Lower leg skin (tissue), 4 donors: ENCODE results near the gene IL1RAPL1. TPM values are rescaled to one million over a fixed set of nuclear protein-coding genes. Genes with fewer than 3 reads are reported as not detected.

Experiments used
- DNase-seq, 2 donors: peaks; one replicate each; pipeline ENCODE4 v3.0.0-alpha.2; 2019; ENCODE audit warnings: low spot score in 2 of 2
- H3K4me3 ChIP-seq: fragments of 200-600 bp; sonication (generic); 2 replicates; pipeline ENCODE4 v1.5.1; 2017; ENCODE audit warnings: mild to moderate bottlenecking, low read depth; ENCODE audit not compliant: poor library complexity, severe bottlenecking
- CTCF ChIP-seq, 3 donors: fragments of 450-650 bp; IDR thresholded peaks; one replicate each; pipeline ENCODE4 v1.5.1; 2016; ENCODE audit warnings: antibody characterized with exemption in 3 of 3, mild to moderate bottlenecking in 3 of 3, moderate library complexity in 2 of 3
- POLR2A ChIP-seq, 2 donors: fragments of 450-650 bp; IDR thresholded peaks; one replicate each; pipeline ENCODE4 v1.6.1; 2016 to 2017; ENCODE audit warnings: antibody characterized with exemption in 2 of 2, mild to moderate bottlenecking in 1 of 2, moderate library complexity in 1 of 2
- WGBS, 2 donors: methylation state at CpG; one replicate each; pipeline ENCODE4 v1.1.5; 2018; 5-methylcytosine and 5-hydroxymethylcytosine counted together
- intact Hi-C: fragments of 100-400 bp; cut with DNase I; formaldehyde crosslinking; loops from one replicate; pipeline ENCODE4 v1.15.0; 2023; ENCODE audit warnings: low total_unique reads
- total RNA-seq, 4 donors: library from RNA; depleted of rRNA; stranded (reverse); fragments of >200 nt; gene quantifications; one replicate each; pipeline ENCODE4 v1.1.0, GENCODE V29; 2016

The IL1RAPL1 gene
- total RNA-seq, 4 donors from 2014 or later = 0.07 to 1.8 (median 0.10) TPM; not detected in 1

- intact Hi-C loops = no loop called here
- DNase-seq = no peak
- no peak overlapping the region for H3K4me3 ChIP-seq
- 47 to 48% methylated on average over 2 of the region's 2 CpGs for WGBS, 2 donors
- no peak for TF ChIP-seq POLR2A (IDR thresholded peaks at IDR 0.05)
- TF ChIP-seq CTCF (IDR thresholded peaks at IDR 0.05) = no peak
These were observed 289.7 kb downstream of the IL1RAPL1 start for GRCh38 chrX:28876901-28877300.

- DNase-seq = no peak
- intact Hi-C loops = no loop called here
- no peak overlapping the region for H3K4me3 ChIP-seq
- no peak for TF ChIP-seq CTCF (IDR thresholded peaks at IDR 0.05)
These were observed 292.9 kb downstream of the IL1RAPL1 start for GRCh38 chrX:28880136-28880535.

GRCh38 chrX:28884823-28885222 is 297.6 kb downstream of the IL1RAPL1 start:
- TF ChIP-seq POLR2A (IDR thresholded peaks at IDR 0.05) = no peak
- TF ChIP-seq CTCF (IDR thresholded peaks at IDR 0.05) = no peak

GRCh38 chrX:28888416-28888815 is 301.2 kb downstream of the IL1RAPL1 start:
- WGBS, 2 donors = 56 to 64% methylated on average over 1 of the region's 1 CpG
- no peak for TF ChIP-seq CTCF (IDR thresholded peaks at IDR 0.05)
- no peak for TF ChIP-seq POLR2A (IDR thresholded peaks at IDR 0.05)
- intact Hi-C loops = no loop called here
- DNase-seq = no peak
- no peak overlapping the region for H3K4me3 ChIP-seq

More at GRCh38 chrX:28884823-28885222, 297.6 kb downstream of the IL1RAPL1 start:
- no peak for DNase-seq
- WGBS, 2 donors = 83 to 87% methylated on average over 1 of the region's 1 CpG
- intact Hi-C loops = no loop called here
- no peak overlapping the region for H3K4me3 ChIP-seq

GRCh38 chrX:28889591-28890090 is 302.4 kb downstream of the IL1RAPL1 start:
- H3K4me3 ChIP-seq = no peak overlapping the region
- DNase-seq = no peak
- 68 to 82% methylated on average over 8 of the region's 8 CpGs for WGBS, 2 donors
- intact Hi-C loops = no loop called here
- TF ChIP-seq CTCF (IDR thresholded peaks at IDR 0.05) (no peak), POLR2A (IDR thresholded peaks at IDR 0.05) (no peak)

- TF ChIP-seq CTCF (IDR thresholded peaks at IDR 0.05) (no peak), POLR2A (IDR thresholded peaks at IDR 0.05) (no peak)
- no peak overlapping the region for H3K4me3 ChIP-seq
- DNase-seq = no peak
- intact Hi-C loops = no loop called here
- WGBS, 2 donors = 78 to 85% methylated on average over 3 of the region's 3 CpGs
These were observed 314.4 kb downstream of the IL1RAPL1 start for GRCh38 chrX:28901637-28902036.
